GM18873 (cell line): ENCODE results near the gene DNAJC27.

Experiments used
- ATAC-seq: cut with Tn5 transposase; IDR thresholded peaks from one replicate; pipeline ENCODE4 v1.9.1; 2021; ENCODE audit warnings: mild to moderate bottlenecking, moderate library complexity, moderate number of reproducible peaks; ENCODE audit not compliant: unreplicated experiment, low FRiP score

Gene DNAJC27

GRCh38 chr2:24971286-24971535 lies 544 bp downstream of the DNAJC27 start:
- ATAC-seq, result no peak

GRCh38 chr2:24970483-24971285 lies 1.1 kb downstream of the DNAJC27 start:
- no peak for ATAC-seq

- no peak for ATAC-seq
Observed at GRCh38 chr2:24969784-24970183, 2.0 kb downstream of the DNAJC27 start.

GRCh38 chr2:24961903-24962302 lies 9.9 kb downstream of the DNAJC27 start:
- no peak for ATAC-seq

GRCh38 chr2:24959761-24960160 lies 12.0 kb downstream of the DNAJC27 start:
- ATAC-seq, result no peak

GRCh38 chr2:24958411-24958935 lies 13.3 kb downstream of the DNAJC27 start:
- ATAC-seq, result no peak

GRCh38 chr2:24957976-24958375 lies 13.8 kb downstream of the DNAJC27 start:
- ATAC-seq, result no peak

- ATAC-seq, result no peak
Observed at GRCh38 chr2:24957221-24957620, 14.5 kb downstream of the DNAJC27 start.

GRCh38 chr2:24955921-24956320 lies 15.8 kb downstream of the DNAJC27 start:
- ATAC-seq, result no peak

GRCh38 chr2:24955232-24955631 lies 16.5 kb downstream of the DNAJC27 start:
- no peak for ATAC-seq

GRCh38 chr2:24950102-24950501 lies 21.7 kb downstream of the DNAJC27 start:
- ATAC-seq, result no peak

- ATAC-seq, result no peak
Observed at GRCh38 chr2:24948506-24948905, 23.2 kb downstream of the DNAJC27 start.

- no peak for ATAC-seq
Observed at GRCh38 chr2:24947561-24948157, 24.1 kb downstream of the DNAJC27 start.

- ATAC-seq, result no peak
Observed at GRCh38 chr2:24945907-24946306, 25.8 kb downstream of the DNAJC27 start.

- no peak for ATAC-seq
Observed at GRCh38 chr2:24943427-24944053, 28.2 kb downstream of the DNAJC27 start.

- ATAC-seq, result no peak
Observed at GRCh38 chr2:24939353-24939752, 32.4 kb downstream of the DNAJC27 start.

- no peak for ATAC-seq
Observed at GRCh38 chr2:24937236-24937635, 34.5 kb downstream of the DNAJC27 start.

GRCh38 chr2:24935145-24935544 lies 36.6 kb downstream of the DNAJC27 start:
- ATAC-seq, result no peak

GRCh38 chr2:24932715-24933114 lies 39.0 kb downstream of the DNAJC27 start:
- no peak for ATAC-seq

- ATAC-seq, result no peak
Observed at GRCh38 chr2:24930768-24931167, 41.0 kb downstream of the DNAJC27 start.

GRCh38 chr2:24929230-24929629 lies 42.5 kb downstream of the DNAJC27 start:
- ATAC-seq, result no peak

GRCh38 chr2:24928036-24928435 lies 43.7 kb downstream of the DNAJC27 start:
- ATAC-seq, result no peak
